H1 (cell line): ENCODE data around the gene SLC38A7. TPM values are rescaled to one million over a fixed set of nuclear protein-coding genes. Genes with fewer than 3 reads are reported as not detected.

Experiments used
- CTCF ChIA-PET: fragments of 300-600 bp; sonication (Branson Sonifier 250); formaldehyde crosslinking; loops from one replicate; lab custom pipeline; 2021; ENCODE audit not compliant: partially characterized antibody; lab: Charles Lee
- POLR2A ChIA-PET: fragments of 300-600 bp; sonication (Branson Sonifier 250); formaldehyde crosslinking; loops from one replicate; lab custom pipeline; 2021; ENCODE audit warnings: inconsistent platforms; ENCODE audit not compliant: partially characterized antibody; lab: Charles Lee
- DNase-seq, 2 experiments: peaks; one replicate each; pipeline versions ENCODE4 v3.0.0 to v3.0.0-alpha.2; 2010 to 2022; ENCODE audit warnings: low spot score in 2 of 2, low read depth in 1 of 2, mixed read lengths in 1 of 2
- FAIRE-seq: peaks from 2 replicates; lab custom pipeline; 2011; peaks lifted over from hg19 to GRCh38; lab: Jason Lieb, UNC
- H2AFZ ChIP-seq: 2 replicates; pipeline ENCODE4 v1.8.1; 2012; ENCODE audit warnings: low read length, inconsistent platforms
- H2AK5ac ChIP-seq: 2 replicates; pipeline ENCODE4 v1.6.1; 2013; ENCODE audit warnings: low read depth, low read length
- H2BK120ac ChIP-seq: replicated peaks from 2 replicates; pipeline ENCODE3; 2013; ENCODE audit warnings: low read depth, low read length, inconsistent platforms
- H2BK12ac ChIP-seq: 2 replicates; pipeline ENCODE4 v1.6.1; 2013; ENCODE audit warnings: low read depth, low read length
- H2BK15ac ChIP-seq: 2 replicates; pipeline ENCODE4 v1.6.1; 2013; ENCODE audit warnings: low read length
- H2BK20ac ChIP-seq: 2 replicates; pipeline ENCODE4 v1.6.1; 2013; ENCODE audit warnings: low read length
- H2BK5ac ChIP-seq: 2 replicates; pipeline ENCODE4 v1.6.1; 2013; ENCODE audit warnings: low read depth, low read length
- H3K14ac ChIP-seq: 2 replicates; pipeline ENCODE4 v1.6.1; 2013; ENCODE audit warnings: inconsistent platforms; ENCODE audit not compliant: insufficient read length
- H3K18ac ChIP-seq: 2 replicates; pipeline ENCODE4 v1.6.1; 2013; ENCODE audit warnings: low read length; ENCODE audit errors: extremely low read depth
- H3K23ac ChIP-seq: 2 replicates; pipeline ENCODE4 v1.6.1; 2013; ENCODE audit warnings: inconsistent platforms; ENCODE audit not compliant: insufficient read length
- H3K23me2 ChIP-seq: 2 replicates; pipeline ENCODE4 v1.6.1; 2013; ENCODE audit warnings: low read depth, low read length
- H3K27ac ChIP-seq: 2 replicates; pipeline ENCODE4 v1.6.1; 2011; ENCODE audit warnings: low read depth, low read length, inconsistent platforms
- H3K27me3 ChIP-seq, 4 experiments: replicated peaks in 1 of 4; 1 replicate in 1 of 4; 2 replicates in 3 of 4; pipeline versions ENCODE4 v1.6.1 to v1.8.1; 2011 to 2013; ENCODE audit warnings: low read length in 3 of 4, mild to moderate bottlenecking in 3 of 4, inconsistent platforms in 2 of 4, mixed read lengths in 2 of 4, moderate library complexity in 1 of 4; ENCODE audit not compliant: control insufficient read depth in 3 of 4, insufficient read depth in 3 of 4; ENCODE audit errors: extremely low read depth in 1 of 4
- H3K36me3 ChIP-seq, 4 experiments: 2 replicates each; pipeline versions ENCODE4 v1.6.1 to v1.8.1; 2011 to 2013; ENCODE audit warnings: mild to moderate bottlenecking in 4 of 4, low read length in 3 of 4, moderate library complexity in 2 of 4, control low read depth in 1 of 4, inconsistent platforms in 1 of 4; ENCODE audit not compliant: insufficient read depth in 4 of 4, control insufficient read depth in 2 of 4
- H3K4ac ChIP-seq: replicated peaks from 2 replicates; pipeline ENCODE3; 2013; ENCODE audit warnings: low read length, low read depth, mixed read lengths, inconsistent platforms; ENCODE audit not compliant: insufficient read length
- H3K4me1 ChIP-seq, 4 experiments: replicated peaks in 1 of 4; 1 replicate in 1 of 4; 2 replicates in 3 of 4; pipeline versions ENCODE4 v1.6.1 to v1.8.1; 2011 to 2013; ENCODE audit warnings: low read length in 3 of 4, inconsistent platforms in 2 of 4, mixed read lengths in 1 of 4; ENCODE audit not compliant: insufficient read depth in 4 of 4, control insufficient read depth in 3 of 4
- H3K4me2 ChIP-seq, 2 experiments: 2 replicates each; pipeline versions ENCODE4 v1.6.1 to v1.8.1; 2011 to 2013; ENCODE audit warnings: low read depth in 2 of 2, low read length in 2 of 2, control low read depth in 1 of 2, inconsistent platforms in 1 of 2, mild to moderate bottlenecking in 1 of 2; ENCODE audit not compliant: insufficient read depth in 1 of 2
- H3K4me3 ChIP-seq, 4 experiments: fragments of 200-600, 300-600 bp in 1 of 4; sonication (generic), shearing (Covaris generic), sonication (Bioruptor Twin) in 1 of 4; 2 replicates each; pipeline versions ENCODE4 v1.5.1 to v1.8.1; 2011 to 2016; ENCODE audit warnings: low read length in 4 of 4, low read depth in 3 of 4, control low read depth in 2 of 4, inconsistent platforms in 2 of 4, mild to moderate bottlenecking in 2 of 4, mixed read lengths in 1 of 4, moderate library complexity in 1 of 4; ENCODE audit not compliant: insufficient read depth in 2 of 4; ENCODE audit errors: extremely low read depth in 1 of 4
- H3K56ac ChIP-seq: replicated peaks from 2 replicates; pipeline ENCODE3; 2013; ENCODE audit warnings: low read depth, mild to moderate bottlenecking, mixed read lengths, low read length, inconsistent platforms; ENCODE audit not compliant: insufficient read length
- H3K79me1 ChIP-seq: 2 replicates; pipeline ENCODE4 v1.6.1; 2013; ENCODE audit warnings: low read depth, low read length, control low read depth
- H3K79me2 ChIP-seq, 2 experiments: 2 replicates each; pipeline versions ENCODE4 v1.6.1 to v1.8.1; 2012 to 2013; ENCODE audit warnings: low read length in 2 of 2, mild to moderate bottlenecking in 2 of 2, inconsistent platforms in 1 of 2; ENCODE audit not compliant: insufficient read depth in 2 of 2, control insufficient read depth in 1 of 2
- H3K9ac ChIP-seq, 4 experiments: replicated peaks in 1 of 4; 1 replicate in 1 of 4; 2 replicates in 3 of 4; pipeline versions ENCODE4 v1.6.1 to v1.8.1; 2011 to 2013; ENCODE audit warnings: low read depth in 3 of 4, low read length in 3 of 4, control low read depth in 2 of 4, mild to moderate bottlenecking in 2 of 4, moderate library complexity in 2 of 4, inconsistent platforms in 1 of 4; ENCODE audit errors: extremely low read depth in 1 of 4
- H3K9me3 ChIP-seq, 2 experiments: 2 replicates each; pipeline versions ENCODE4 v1.6.1 to v1.8.1; 2012 to 2013; ENCODE audit warnings: mild to moderate bottlenecking in 2 of 2, moderate library complexity in 2 of 2, control low read depth in 1 of 2, inconsistent platforms in 1 of 2, low read depth in 1 of 2, low read length in 1 of 2, mixed read lengths in 1 of 2; ENCODE audit not compliant: insufficient read depth in 2 of 2
- H4K20me1 ChIP-seq, 2 experiments: replicated peaks in 1 of 2; 2 replicates each; pipeline versions ENCODE3 to v1.8.1; 2011 to 2013; ENCODE audit warnings: inconsistent platforms in 2 of 2, low read length in 2 of 2, mild to moderate bottlenecking in 1 of 2; ENCODE audit not compliant: insufficient read depth in 2 of 2, control insufficient read depth in 1 of 2
- H4K5ac ChIP-seq: 2 replicates; pipeline ENCODE4 v1.6.1; 2013; ENCODE audit warnings: low read length, low read depth, mixed read lengths, inconsistent platforms; ENCODE audit not compliant: insufficient read length
- H4K8ac ChIP-seq: 2 replicates; pipeline ENCODE4 v1.8.0; 2013; ENCODE audit warnings: mild to moderate bottlenecking, moderate library complexity, low read length, inconsistent platforms; ENCODE audit not compliant: insufficient read depth; ENCODE audit errors: extremely low read depth
- H4K91ac ChIP-seq: replicated peaks from 2 replicates; pipeline ENCODE3; 2013; ENCODE audit warnings: low read length, mixed read lengths, inconsistent platforms; ENCODE audit not compliant: insufficient read length
- CTCF ChIP-seq, 3 experiments: IDR thresholded peaks; 1 replicate in 2 of 3; 2 replicates in 1 of 3; pipeline versions ENCODE4 v1.5.1 to v1.6.1; 2011; ENCODE audit warnings: low read length in 3 of 3, mild to moderate bottlenecking in 3 of 3, inconsistent platforms in 2 of 3, low read depth in 1 of 3, moderate library complexity in 1 of 3; ENCODE audit not compliant: insufficient read depth in 1 of 3; ENCODE audit errors: control extremely low read depth in 1 of 3
- JUND ChIP-seq: IDR thresholded peaks from 2 replicates; pipeline ENCODE4 v1.6.1; 2011; ENCODE audit warnings: mild to moderate bottlenecking, improper control_type of control experiment, low read length
- RFX5 ChIP-seq: IDR thresholded peaks from 2 replicates; pipeline ENCODE4 v1.6.1; 2011; ENCODE audit warnings: low read depth, low read length, improper control_type of control experiment, borderline replicate concordance
- WGBS, 2 experiments: shearing (Covaris generic) in 1 of 2; methylation state at CpG; one replicate each; pipeline versions ENCODE4 v1.1.6 to v1.1.7; 2013 to 2015; ENCODE audit warnings: low lambda C conversion rate in 2 of 2, mixed read lengths in 2 of 2, inconsistent platforms in 1 of 2, low coverage in 1 of 2, missing lambda C conversion rate in 1 of 2; ENCODE audit not compliant: insufficient replicate concordance in 2 of 2, insufficient coverage in 1 of 2, insufficient read length in 1 of 2; ENCODE audit errors: extremely low coverage in 1 of 2, missing lambda C conversion rate in 1 of 2; 5-methylcytosine and 5-hydroxymethylcytosine counted together
- polyA plus RNA-seq, 7 experiments: library from polyadenylated mRNA; depleted of rRNA in 3 of 7; stranded (reverse) in 5 of 7; unstranded in 2 of 7; fragments of >200 nt in 5 of 7; fragments of 200-250 nt in 2 of 7; gene quantifications; 1 replicate in 5 of 7; 2 replicates in 1 of 7; 4 replicates in 1 of 7; pipeline versions ENCODE4 v1.2.1 to v1.2.3, GENCODE V29; 2011 to 2013; ENCODE audit warnings: missing spikeins in 2 of 7, mixed read lengths in 2 of 7
- total RNA-seq: library from RNA; stranded (reverse); fragmentation: NEBNext Ultra II Directional; extraction: Animal tissue kit (Norgen Biotek cat#: 25700); gene quantifications from 2 replicates; pipeline ENCODE4 v1.2.1, GENCODE V29; 2021

SLC38A7 gene
- total and polyA plus RNA-seq, 2 of the 8 experiments (the other 6 are each of a cell fraction or from before 2014, with no cell fraction given) = 26.7 to 28.0 TPM

DNA sequence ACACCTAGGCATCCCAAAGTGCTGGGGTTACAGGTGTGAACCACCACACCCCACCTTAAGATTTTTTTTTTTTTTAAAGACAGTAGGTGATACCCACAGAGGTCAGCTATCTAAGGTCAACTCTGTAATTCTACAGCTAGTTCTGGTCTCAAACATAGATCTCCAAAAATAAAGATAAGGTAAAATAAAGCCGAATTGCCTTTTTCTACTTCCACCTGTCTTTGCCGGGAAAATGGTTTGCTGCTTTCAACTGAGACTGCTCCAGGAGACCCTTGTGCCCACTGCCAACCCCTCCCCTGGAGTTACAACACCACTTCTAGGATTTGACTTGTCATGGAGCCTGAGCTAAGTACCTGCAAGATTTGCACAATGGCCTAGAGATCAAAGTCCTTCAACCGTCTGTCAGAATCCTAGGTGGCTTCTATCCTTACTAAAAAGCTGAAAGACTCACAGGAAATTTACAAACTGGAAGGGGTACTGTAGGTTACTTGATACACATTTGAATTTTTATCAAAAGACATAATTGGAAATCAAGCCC, 50.2 kb downstream of the SLC38A7 start:
- H2BK20ac ChIP-seq = no peak overlapping the region
- H3K27ac ChIP-seq = no peak overlapping the region
- FAIRE-seq = no peak
- H2BK120ac ChIP-seq = no peak overlapping the region
- no peaks in the 10 kb centered on the region for H3K36me3 ChIP-seq
- H4K91ac ChIP-seq = no peak overlapping the region
- no peak overlapping the region for H3K4ac ChIP-seq
- H4K20me1 ChIP-seq = no peaks in the 10 kb centered on the region
- no peak overlapping the region for H4K8ac ChIP-seq
- no peak overlapping the region for H2BK12ac ChIP-seq
- H2BK15ac ChIP-seq = no peak overlapping the region
- H3K27me3 ChIP-seq = no peaks in the 10 kb centered on the region
- no peaks in the 10 kb centered on the region; a peak in 2 of 7 replicates for H3K4me1 ChIP-seq
- H2BK5ac ChIP-seq = no peak overlapping the region
- WGBS, 2 experiments = 70% methylated on average over 3 of the region's 3 CpGs; no CpG with 5 or more reads in 1 of the 2 experiments
- no peak for DNase-seq
- CTCF ChIA-PET = interaction anchor here (1.1 to 2.1 kb wide), 3 partner anchors 16 to 27 kb away, joined by 3 to 8 read pairs (median 4); no protein-coding TSS in a partner anchor
- no peak overlapping the region for H2AFZ ChIP-seq
- no peak overlapping the region for H3K14ac ChIP-seq
- no peak overlapping the region for H3K9ac ChIP-seq
- H2AK5ac ChIP-seq = no peak overlapping the region
- H3K56ac ChIP-seq = no peak overlapping the region
- H3K18ac ChIP-seq = no peak overlapping the region
- H3K4me2 ChIP-seq = no peak overlapping the region
- H3K79me2 ChIP-seq = peaks cover 0 to 3% of the 10 kb centered on the region in 2 experiments; a peak in 3 of 4 replicates
- H3K23ac ChIP-seq = no peak overlapping the region
- POLR2A ChIA-PET = interaction anchor here (1.1 kb wide), 1 partner anchor 13 kb away, joined by 3 read pairs; no protein-coding TSS in a partner anchor
- H3K23me2 ChIP-seq = peaks cover 2% of the 10 kb centered on the region; the same call in 1 of the 2 replicates
- H3K4me3 ChIP-seq = no peak overlapping the region
- H3K79me1 ChIP-seq = 0 out of 2 replicates have a peak, but pooled peaks cover 2% of the 10 kb centered on the region
- H4K5ac ChIP-seq = no peak overlapping the region
- no peaks in the 10 kb centered on the region for H3K9me3 ChIP-seq
- TF ChIP-seq RFX5 = no peak
- TF ChIP-seq JUND = no peak
- no peak for TF ChIP-seq CTCF (IDR thresholded peaks at IDR 0.05; ENCODE audit: control extremely low read depth in 1 of 3, insufficient read depth in 1 of 3, low read depth in 1 of 3, low read length in 3 of 3)
